ENCODE measurements around the gene NENF. TPM values are rescaled to one million over a fixed set of nuclear protein-coding genes. Genes with fewer than 3 reads are reported as not detected.

NENF gene
- total RNA-seq, 1 experiment from 2014 or later, result 71.8 TPM

GRCh38 chr1:212481438-212481767 is 48.7 kb downstream of the NENF start:
- Histone ChIP-seq H2AFZ (no peak overlapping the region), H3K9me3 (ENCODE audit: insufficient read depth, low read depth) (no peaks in the 10 kb centered on the region), H3K36me3 (ENCODE audit: low read depth) (no peaks in the 10 kb centered on the region), H3K4me2 (no peak overlapping the region), H3K79me2 (ENCODE audit: low read depth) (no peaks in the 10 kb centered on the region), H4K20me1 (ENCODE audit: insufficient read depth) (no peaks in the 10 kb centered on the region), H3K4me3 (no peak overlapping the region), H3K4me1 (replicated peaks; ENCODE audit: insufficient read depth) (peaks cover 47% of the 10 kb centered on the region), H3F3A (ENCODE audit: insufficient read depth, low read depth) (peaks cover 29% of the 10 kb centered on the region), H3K27me3 (ENCODE audit: insufficient read depth, low read depth) (no peaks in the 10 kb centered on the region), H3K27ac (no peak overlapping the region), H3K9me2 (ENCODE audit: insufficient read depth) (no peaks in the 10 kb centered on the region)
- ChIA-PET CTCF (interaction anchor here (0.6 to 0.7 kb wide), 2 partner anchors 93 to 169 kb away, joined by 4 to 5 read pairs; no protein-coding TSS in a partner anchor), POLR2A (ENCODE audit: unreplicated experiment) (no interaction called here)
- TF ChIP-seq CTCF (conservative IDR thresholded peaks at IDR 0.05), result no peak
- no peak for TF ChIP-seq EZH2 (IDR thresholded peaks at IDR 0.05; ENCODE audit: low read depth)
- no peak for DNase-seq
- intact Hi-C loops (cut with micrococcal nuclease; ENCODE audit: unreplicated experiment), result no loop called here
- no TSS peak for BruUV-seq (replicated peaks)

DNA sequence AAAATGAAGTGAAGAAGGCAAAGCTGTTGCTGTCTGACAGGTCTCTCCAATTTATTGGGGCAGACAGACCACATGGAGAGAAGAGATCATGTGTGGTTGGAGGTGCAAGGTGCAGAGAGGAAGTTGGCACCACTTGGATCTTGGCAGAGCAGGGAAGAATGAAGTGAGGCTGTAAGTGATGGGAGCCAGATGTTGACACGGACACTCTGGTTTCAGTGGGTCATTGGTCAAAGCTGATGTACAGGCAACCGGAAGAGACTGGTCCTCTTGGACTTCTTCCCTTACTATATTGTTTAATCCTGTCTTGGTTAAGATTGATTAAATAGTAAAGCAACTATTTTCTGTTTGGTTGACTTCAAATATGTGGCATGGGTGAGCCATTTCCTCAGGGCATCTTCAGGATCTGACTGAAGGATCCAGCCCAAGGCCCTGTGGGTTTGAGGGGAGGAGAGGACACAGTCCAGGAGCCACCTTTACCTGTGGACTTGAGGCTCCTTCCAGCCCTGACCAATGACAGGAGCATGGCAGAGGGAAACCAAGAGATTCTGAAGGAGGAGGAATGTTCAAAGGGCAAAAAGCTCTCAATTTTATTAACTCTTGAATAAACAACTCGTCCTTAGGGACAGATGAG is 49.4 kb downstream of the NENF start:
- peak in 1 of 2 experiments; percentile 60 for DNase-seq
- CTCF ChIA-PET, result interaction anchor here (0.6 to 0.7 kb wide), 2 partner anchors 92 to 168 kb away, joined by 4 to 5 read pairs; no protein-coding TSS in a partner anchor
- no peaks in the 10 kb centered on the region for H3K27me3 ChIP-seq (ENCODE audit: insufficient read depth, low read depth)
- intact Hi-C loops (cut with micrococcal nuclease; ENCODE audit: unreplicated experiment), result no loop called here
- no TSS peak for BruUV-seq (replicated peaks)
- H3F3A ChIP-seq (ENCODE audit: insufficient read depth, low read depth), result peaks cover 32% of the 10 kb centered on the region
- no peaks in the 10 kb centered on the region for H3K79me2 ChIP-seq (ENCODE audit: low read depth)
- H3K9me2 ChIP-seq (ENCODE audit: insufficient read depth), result no peaks in the 10 kb centered on the region
- H3K9me3 ChIP-seq (ENCODE audit: insufficient read depth, low read depth), result no peaks in the 10 kb centered on the region
- H3K4me2 ChIP-seq, result peak overlapping the region; percentile 29
- no peak overlapping the region for H3K27ac ChIP-seq
- H3K4me3 ChIP-seq, result no peak overlapping the region
- no peaks in the 10 kb centered on the region for H3K36me3 ChIP-seq (ENCODE audit: low read depth)
- POLR2A ChIA-PET (ENCODE audit: unreplicated experiment), result no interaction called here
- TF ChIP-seq CTCF (conservative IDR thresholded peaks at IDR 0.05) (no peak), EZH2 (IDR thresholded peaks at IDR 0.05; ENCODE audit: low read depth) (no peak)
- H2AFZ ChIP-seq, result no peak overlapping the region
- H3K4me1 ChIP-seq (replicated peaks; ENCODE audit: insufficient read depth), result peaks cover 54% of the 10 kb centered on the region
- H4K20me1 ChIP-seq (ENCODE audit: insufficient read depth), result no peaks in the 10 kb centered on the region

- no TSS peak for BruUV-seq (replicated peaks)
- POLR2A ChIA-PET (ENCODE audit: unreplicated experiment), result no interaction called here
Measured at GRCh38 chr1:212482637-212483441, 50.1 kb downstream of the NENF start.

More at GRCh38 chr1:212482637-212483441, 50.1 kb downstream of the NENF start:
- Histone ChIP-seq H3F3A (ENCODE audit: insufficient read depth, low read depth) (peaks cover 34% of the 10 kb centered on the region), H3K27ac (no peak overlapping the region), H3K4me3 (no peak overlapping the region), H4K20me1 (ENCODE audit: insufficient read depth) (no peaks in the 10 kb centered on the region), H3K9me2 (ENCODE audit: insufficient read depth) (no peaks in the 10 kb centered on the region), H3K36me3 (ENCODE audit: low read depth) (no peaks in the 10 kb centered on the region), H3K79me2 (ENCODE audit: low read depth) (no peaks in the 10 kb centered on the region), H3K27me3 (ENCODE audit: insufficient read depth, low read depth) (no peaks in the 10 kb centered on the region), H3K4me2 (peak overlapping the region; percentile 29), H3K9me3 (ENCODE audit: insufficient read depth, low read depth) (no peaks in the 10 kb centered on the region), H3K4me1 (replicated peaks; ENCODE audit: insufficient read depth) (peaks cover 54% of the 10 kb centered on the region), H2AFZ (no peak overlapping the region)
- intact Hi-C loops (cut with micrococcal nuclease; ENCODE audit: unreplicated experiment), result no loop called here
- TF ChIP-seq CTCF (conservative IDR thresholded peaks at IDR 0.05) (no peak), EZH2 (IDR thresholded peaks at IDR 0.05; ENCODE audit: low read depth) (no peak)
- DNase-seq, result no peak
- CTCF ChIA-PET, result no interaction called here
